PC-3 (cell line): ENCODE measurements around the gene CCNI. TPM values are rescaled to one million over a fixed set of nuclear protein-coding genes. Genes with fewer than 3 reads are reported as not detected.

Experiments
- ATAC-seq: fragments of 200-7000 bp; cut with Tn5 transposase; 2 replicates; pipeline ENCODE4 v1.9.1; 2020; ENCODE audit warnings: mild to moderate bottlenecking, moderate library complexity
- BruUV-seq: library from RNA; stranded (reverse); fragments of 400-500 nt; replicated peaks from 2 replicates; lab custom pipeline; 2021; lab: Mats Ljungman, UMichigan
- CTCF ChIA-PET: fragments of 300-600 bp; sonication (Branson Sonifier 250); formaldehyde crosslinking; loops from one replicate; lab custom pipeline; 2022; ENCODE audit warnings: antibody characterized with exemption; lab: Charles Lee
- POLR2A ChIA-PET: fragments of 300-600 bp; sonication (Branson Sonifier 250); formaldehyde crosslinking; loops from one replicate; lab custom pipeline; 2022; ENCODE audit warnings: antibody characterized with exemption; ENCODE audit not compliant: unreplicated experiment; lab: Charles Lee
- DNase-seq: peaks from one replicate; pipeline ENCODE4 v3.0.0-alpha.2; 2015
- H2AFZ ChIP-seq: fragments of 300-600 bp; sonication (generic); 2 replicates; pipeline ENCODE4 v1.6.0; 2016; ENCODE audit warnings: antibody characterized with exemption, low read length
- H3F3A ChIP-seq: fragments of 300-600 bp; sonication (generic); one replicate; pipeline ENCODE4 v1.6.0; 2017; ENCODE audit warnings: antibody characterized with exemption, low read length, control low read depth, mild to moderate bottlenecking; ENCODE audit not compliant: unreplicated experiment
- H3K27ac ChIP-seq: fragments of 300-600 bp; sonication (generic); 2 replicates; pipeline ENCODE4 v1.5.1; 2016; ENCODE audit warnings: mild to moderate bottlenecking, low read length
- H3K27me3 ChIP-seq: fragments of 300-600 bp; sonication (generic); 2 replicates; pipeline ENCODE4 v1.6.1; 2016; ENCODE audit warnings: low read length, mixed read lengths
- H3K36me3 ChIP-seq: fragments of 300-600 bp; sonication (generic); 2 replicates; pipeline ENCODE4 v1.6.1; 2016; ENCODE audit warnings: low read depth, mixed run types, low read length, mixed read lengths
- H3K4me1 ChIP-seq: fragments of 300-600 bp; sonication (generic); 2 replicates; pipeline ENCODE4 v1.5.1; 2016; ENCODE audit warnings: low read length; ENCODE audit not compliant: insufficient read depth
- H3K4me2 ChIP-seq: fragments of 300-600 bp; sonication (generic); 2 replicates; pipeline ENCODE4 v1.6.0; 2016; ENCODE audit warnings: low read length
- H3K4me3 ChIP-seq: fragments of 300-600 bp; sonication (generic); 2 replicates; pipeline ENCODE4 v1.5.1; 2016; ENCODE audit warnings: mild to moderate bottlenecking, low read length, mixed read lengths
- H3K79me2 ChIP-seq: fragments of 300-600 bp; sonication (generic); 2 replicates; pipeline ENCODE4 v1.6.1; 2017; ENCODE audit warnings: low read length, mixed read lengths
- H3K9ac ChIP-seq: fragments of 300-600 bp; sonication (generic); 2 replicates; pipeline ENCODE4 v1.6.0; 2016; ENCODE audit warnings: mild to moderate bottlenecking, low read length
- H3K9me2 ChIP-seq: fragments of 300-600 bp; sonication (generic); replicated peaks from 2 replicates; pipeline ENCODE4 v1.6.1; 2016; ENCODE audit warnings: mixed run types, low read length, mixed read lengths
- H3K9me3 ChIP-seq: fragments of 300-600 bp; sonication (generic); 2 replicates; pipeline ENCODE4 v1.6.1; 2016; ENCODE audit warnings: low read length, mixed read lengths
- H4K20me1 ChIP-seq: fragments of 300-600 bp; sonication (generic); 2 replicates; pipeline ENCODE4 v1.6.1; 2016; ENCODE audit warnings: low read length, mixed read lengths
- CTCF ChIP-seq: fragments of 300-600 bp; sonication (generic); conservative IDR thresholded peaks from 2 replicates; pipeline ENCODE4 v1.5.1; 2017; ENCODE audit warnings: antibody characterized with exemption, low read depth, mild to moderate bottlenecking, low read length
- EZH2 ChIP-seq: fragments of 300-600 bp; sonication (generic); IDR thresholded peaks from one replicate; pipeline ENCODE4 v1.6.1; 2017; ENCODE audit warnings: antibody characterized with exemption, mild to moderate bottlenecking, low read length; ENCODE audit not compliant: unreplicated experiment
- EZH2phosphoT487 ChIP-seq: fragments of 300-600 bp; sonication (generic); IDR thresholded peaks from 2 replicates; pipeline ENCODE4 v1.6.1; 2018; ENCODE audit warnings: mild to moderate bottlenecking, antibody characterized with exemption, low read length, borderline replicate concordance
- intact Hi-C: fragments of 100-400 bp; cut with micrococcal nuclease; formaldehyde crosslinking; loops from 2 replicates; pipeline ENCODE4 v1.9.0; 2023
- total RNA-seq: library from RNA; depleted of rRNA; stranded (reverse); fragments of >200 nt; gene quantifications from 2 replicates; pipeline ENCODE4 v1.2.3, GENCODE V29; 2014

Gene CCNI
- total RNA-seq, 1 experiment from 2014 or later = 60.1 TPM

- Histone ChIP-seq H3K9ac (no peak overlapping the region), H3K27me3 (no peaks in the 10 kb centered on the region), H3K9me2 (no peaks in the 10 kb centered on the region), H2AFZ (no peak overlapping the region), H3F3A (no peaks in the 10 kb centered on the region), H3K27ac (no peak overlapping the region), H3K4me2 (no peak overlapping the region), H3K36me3 (peaks cover 18% of the 10 kb centered on the region; the same call in 1 of the 2 replicates), H3K4me1 (peaks cover 13% of the 10 kb centered on the region), H4K20me1 (no peaks in the 10 kb centered on the region), H3K4me3 (no peak overlapping the region), H3K79me2 (no peaks in the 10 kb centered on the region), H3K9me3 (no peaks in the 10 kb centered on the region)
- ATAC-seq (peak; percentile 53), DNase-seq (peak; percentile 74)
- ChIA-PET POLR2A (interaction anchor here (0.6 to 0.7 kb wide), 3 partner anchors 30 to 1362 kb away, joined by 3 to 23 read pairs (median 12); no protein-coding TSS in a partner anchor), CTCF (no interaction called here)
- intact Hi-C loops = loop anchor here (1.0 to 5.0 kb wide), 4 partner anchors 94 to 612 kb away; no protein-coding TSS in a partner anchor
- BruUV-seq = no TSS peak
- no peak for TF ChIP-seq EZH2
- TF ChIP-seq EZH2phosphoT487 = no peak
- peak; percentile 71 for TF ChIP-seq CTCF
These were observed 31.2 kb downstream of the CCNI start for GRCh38 chr4:77044461-77045150.

GRCh38 chr4:77043507-77044136 lies 32.2 kb downstream of the CCNI start:
- Histone ChIP-seq H3K36me3 (peaks cover 18% of the 10 kb centered on the region; the same call in 1 of the 2 replicates), H3K27ac (no peak overlapping the region), H3K4me1 (peaks cover 13% of the 10 kb centered on the region), H3K4me2 (no peak overlapping the region), H4K20me1 (no peaks in the 10 kb centered on the region), H3K9ac (no peak overlapping the region), H3K9me3 (no peaks in the 10 kb centered on the region), H3K27me3 (no peaks in the 10 kb centered on the region), H2AFZ (no peak overlapping the region), H3K79me2 (no peaks in the 10 kb centered on the region), H3K4me3 (no peak overlapping the region), H3K9me2 (no peaks in the 10 kb centered on the region), H3F3A (no peaks in the 10 kb centered on the region)
- ATAC-seq (no peak), DNase-seq (no peak)
- BruUV-seq = no TSS peak
- TF ChIP-seq EZH2phosphoT487 (no peak), EZH2 (no peak), CTCF (no peak)
- intact Hi-C loops = loop anchor here (1.0 to 5.0 kb wide), 3 partner anchors 93 to 611 kb away; no protein-coding TSS in a partner anchor
- POLR2A ChIA-PET = no interaction called here
- CTCF ChIA-PET = no interaction called here
